ENCODE data around the gene NUDT15. TPM values are rescaled to one million over a fixed set of nuclear protein-coding genes. Genes with fewer than 3 reads are reported as not detected.

Gene NUDT15
- total RNA-seq, 2 experiments from 2014 or later, result 14.4 to 16.2 TPM

DNA sequence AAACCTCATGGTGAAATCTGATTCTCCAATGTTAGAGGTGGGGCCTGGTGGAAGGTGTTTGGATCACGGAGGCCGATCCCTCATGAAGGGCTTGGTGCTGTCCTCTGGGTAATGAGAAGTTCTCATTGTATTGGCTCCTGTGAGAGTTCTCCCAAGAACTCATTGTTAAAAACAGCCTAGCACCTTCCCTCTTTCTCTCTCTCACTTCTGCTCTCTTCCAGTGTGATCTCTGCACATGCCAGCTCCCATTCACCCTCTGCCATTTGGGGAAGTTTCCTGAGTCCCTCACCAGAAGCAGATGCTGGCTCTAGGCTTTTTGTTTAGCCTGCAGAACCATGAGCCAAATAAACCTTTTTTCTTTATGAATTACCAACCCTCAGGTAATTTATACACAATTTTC is 33.3 kb upstream of the NUDT15 start:
- DNase-seq (no peak), ATAC-seq (ENCODE audit: poor library complexity) (no peak)
- CTCF ChIA-PET, result no interaction called here
- Histone ChIP-seq H3K27me3 (ENCODE audit: control insufficient read depth in 1 of 2, insufficient read depth in 2 of 2, low read length in 2 of 2) (no peaks in the 10 kb centered on the region), H3K9me3 (ENCODE audit: control insufficient read depth in 1 of 2, insufficient read depth in 1 of 2, low read length in 2 of 2) (no peaks in the 10 kb centered on the region), H3K4me1 (ENCODE audit: insufficient read depth, low read length) (peaks cover 6% of the 10 kb centered on the region), H3K27ac (ENCODE audit: low read depth in 1 of 2, low read length in 2 of 2) (no peak overlapping the region), H3K36me3 (ENCODE audit: insufficient read depth, low read length) (no peaks in the 10 kb centered on the region), H3K4me3 (ENCODE audit: low read length) (no peak overlapping the region)
- H3K27ac Mint-ChIP-seq, result no peak overlapping the region
- H3K36me3 Mint-ChIP-seq (ENCODE audit: low read depth), result peaks cover 8% of the 10 kb centered on the region
- intact Hi-C loops (cut with DNase I, micrococcal nuclease), result loop anchor here in 1 of 2 experiments (5.0 kb wide), 1 partner anchor 1438 kb away; the partner anchor contains the start of genes CAB39L and SETDB2
- POLR2A ChIA-PET, result no interaction called here
- H3K27me3 Mint-ChIP-seq, result no peaks in the 10 kb centered on the region
- H3K4me1 Mint-ChIP-seq (ENCODE audit: low read depth), result peaks cover 25% of the 10 kb centered on the region
- no peak overlapping the region for H3K4me3 Mint-ChIP-seq
- H3K9me3 Mint-ChIP-seq, result no peaks in the 10 kb centered on the region
- TF ChIP-seq, protein P1, sequence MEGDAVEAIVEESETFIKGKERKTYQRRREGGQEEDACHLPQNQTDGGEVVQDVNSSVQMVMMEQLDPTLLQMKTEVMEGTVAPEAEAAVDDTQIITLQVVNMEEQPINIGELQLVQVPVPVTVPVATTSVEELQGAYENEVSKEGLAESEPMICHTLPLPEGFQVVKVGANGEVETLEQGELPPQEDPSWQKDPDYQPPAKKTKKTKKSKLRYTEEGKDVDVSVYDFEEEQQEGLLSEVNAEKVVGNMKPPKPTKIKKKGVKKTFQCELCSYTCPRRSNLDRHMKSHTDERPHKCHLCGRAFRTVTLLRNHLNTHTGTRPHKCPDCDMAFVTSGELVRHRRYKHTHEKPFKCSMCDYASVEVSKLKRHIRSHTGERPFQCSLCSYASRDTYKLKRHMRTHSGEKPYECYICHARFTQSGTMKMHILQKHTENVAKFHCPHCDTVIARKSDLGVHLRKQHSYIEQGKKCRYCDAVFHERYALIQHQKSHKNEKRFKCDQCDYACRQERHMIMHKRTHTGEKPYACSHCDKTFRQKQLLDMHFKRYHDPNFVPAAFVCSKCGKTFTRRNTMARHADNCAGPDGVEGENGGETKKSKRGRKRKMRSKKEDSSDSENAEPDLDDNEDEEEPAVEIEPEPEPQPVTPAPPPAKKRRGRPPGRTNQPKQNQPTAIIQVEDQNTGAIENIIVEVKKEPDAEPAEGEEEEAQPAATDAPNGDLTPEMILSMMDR (IDR thresholded peaks at IDR 0.05), result no peak

GRCh38 chr13:48006396-48006795 is 31.1 kb upstream of the NUDT15 start:
- Histone ChIP-seq H3K27ac (ENCODE audit: low read depth in 1 of 2, low read length in 2 of 2) (no peak overlapping the region), H3K4me1 (ENCODE audit: insufficient read depth, low read length) (peaks cover 4% of the 10 kb centered on the region), H3K9me3 (ENCODE audit: control insufficient read depth in 1 of 2, insufficient read depth in 1 of 2, low read length in 2 of 2) (no peaks in the 10 kb centered on the region), H3K4me3 (ENCODE audit: low read length) (no peak overlapping the region), H3K36me3 (ENCODE audit: insufficient read depth, low read length) (no peaks in the 10 kb centered on the region), H3K27me3 (ENCODE audit: control insufficient read depth in 1 of 2, insufficient read depth in 2 of 2, low read length in 2 of 2) (no peaks in the 10 kb centered on the region)
- TF ChIP-seq, protein P1 (IDR thresholded peaks at IDR 0.05), result no peak
- H3K4me3 Mint-ChIP-seq, result no peak overlapping the region
- ChIA-PET POLR2A (no interaction called here), CTCF (no interaction called here)
- ATAC-seq (ENCODE audit: poor library complexity) (no peak), DNase-seq (no peak)
- H3K27me3 Mint-ChIP-seq, result no peaks in the 10 kb centered on the region
- intact Hi-C loops (cut with DNase I, micrococcal nuclease), result no loop called here
- no peak overlapping the region for H3K27ac Mint-ChIP-seq
- peaks cover 4% of the 10 kb centered on the region for H3K4me1 Mint-ChIP-seq (ENCODE audit: low read depth)
- no peaks in the 10 kb centered on the region for H3K9me3 Mint-ChIP-seq
- no peaks in the 10 kb centered on the region for H3K36me3 Mint-ChIP-seq (ENCODE audit: low read depth)

GRCh38 chr13:48009284-48009683 is 28.2 kb upstream of the NUDT15 start:
- Histone ChIP-seq H3K4me3 (ENCODE audit: low read length) (no peak overlapping the region), H3K36me3 (ENCODE audit: insufficient read depth, low read length) (peaks cover 5% of the 10 kb centered on the region), H3K27me3 (ENCODE audit: control insufficient read depth in 1 of 2, insufficient read depth in 2 of 2, low read length in 2 of 2) (no peaks in the 10 kb centered on the region), H3K9me3 (ENCODE audit: control insufficient read depth in 1 of 2, insufficient read depth in 1 of 2, low read length in 2 of 2) (no peaks in the 10 kb centered on the region), H3K27ac (ENCODE audit: low read depth in 1 of 2, low read length in 2 of 2) (no peak overlapping the region), H3K4me1 (ENCODE audit: insufficient read depth, low read length) (no peaks in the 10 kb centered on the region)
- Mint-ChIP-seq H3K36me3 (ENCODE audit: low read depth) (peaks cover 11% of the 10 kb centered on the region), H3K27ac (no peak overlapping the region), H3K4me1 (ENCODE audit: low read depth) (no peaks in the 10 kb centered on the region), H3K9me3 (no peaks in the 10 kb centered on the region), H3K27me3 (no peaks in the 10 kb centered on the region), H3K4me3 (no peak overlapping the region)
- DNase-seq (no peak), ATAC-seq (ENCODE audit: poor library complexity) (no peak)
- intact Hi-C loops (cut with DNase I, micrococcal nuclease), result no loop called here
- CTCF ChIA-PET, result no interaction called here
- POLR2A ChIA-PET, result no interaction called here
- TF ChIP-seq, protein P1 (IDR thresholded peaks at IDR 0.05), result no peak

Data from CD4-positive, alpha-beta T cell (primary cell).